Sigmoid colon (tissue), 4 donors: ENCODE results near the gene OR6T1.

Source experiments
- CTCF ChIP-seq, 4 experiments: fragments of 450-650 bp in 3 of 4; fragments of 200-600 bp in 1 of 4; IDR thresholded peaks; one replicate each; pipeline ENCODE4 v1.5.1; 2016 to 2019; ENCODE audit warnings: antibody characterized with exemption in 4 of 4, mild to moderate bottlenecking in 3 of 4, moderate library complexity in 2 of 4
- EP300 ChIP-seq, 4 donors: sonication (generic); formaldehyde crosslinking; IDR thresholded peaks; one replicate each; pipeline ENCODE4 v1.6.1; 2017; ENCODE audit warnings: antibody characterized with exemption in 4 of 4

DNA sequence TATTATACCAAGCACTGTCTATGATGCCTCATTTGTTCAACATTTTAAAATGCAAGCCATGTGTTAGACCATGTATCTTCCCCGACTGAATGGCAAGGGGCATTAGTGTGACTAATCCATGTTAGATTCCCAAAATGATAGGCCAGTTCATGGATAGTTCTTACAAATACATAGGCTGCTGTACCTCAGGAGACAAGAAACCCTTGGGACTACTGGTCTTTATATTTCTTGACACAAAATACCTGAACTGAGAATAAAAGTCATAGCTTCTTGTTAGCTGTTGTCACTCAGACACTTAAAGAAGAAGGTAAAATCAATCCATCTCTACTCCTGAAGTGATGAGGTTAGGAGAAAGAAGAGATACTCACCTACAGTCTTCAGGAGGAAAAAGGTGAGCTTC lies 41.8 kb downstream of the OR6T1 start, which contains the start of gene OR8D4:
- no peak for TF ChIP-seq EP300 (IDR thresholded peaks at IDR 0.05)
- no peak for TF ChIP-seq CTCF (IDR thresholded peaks at IDR 0.05)
